Psoas muscle (tissue), 8 donors: ENCODE measurements around the gene RNASE3. TPM values are rescaled to one million over a fixed set of nuclear protein-coding genes. Genes with fewer than 3 reads are reported as not detected.

ENCODE experiments used
- ATAC-seq, 4 donors: fragments of 200-7000 bp; cut with Tn5 transposase; one replicate each; pipeline ENCODE4 v1.9.1; 2020; ENCODE audit warnings: moderate library complexity in 3 of 4, mild to moderate bottlenecking in 2 of 4
- DNase-seq, 2 donors: peaks; one replicate each; pipeline ENCODE4 v3.0.0-alpha.2; 2020
- H3K27ac ChIP-seq: fragments of 200-600 bp; one replicate; pipeline ENCODE4 v1.8.0; 2022
- H3K27me3 ChIP-seq, 3 donors: fragments of 200-600 bp in 1 of 3; one replicate each; pipeline versions ENCODE4 v1.6.1 to v1.8.0; 2013 to 2022; ENCODE audit warnings: low read length in 2 of 3, mild to moderate bottlenecking in 2 of 3, moderate library complexity in 1 of 3; ENCODE audit not compliant: insufficient read depth in 3 of 3
- H3K36me3 ChIP-seq, 2 donors: fragments of 200-600 bp in 1 of 2; one replicate each; pipeline versions ENCODE4 v1.6.1 to v1.8.0; 2013 to 2022; ENCODE audit warnings: low read depth in 1 of 2, mild to moderate bottlenecking in 1 of 2, moderate library complexity in 1 of 2; ENCODE audit not compliant: insufficient read depth in 1 of 2
- H3K4me1 ChIP-seq: fragments of 200-600 bp; one replicate; pipeline ENCODE4 v1.8.0; 2022
- H3K4me3 ChIP-seq: fragments of 200-600 bp; one replicate; pipeline ENCODE4 v1.8.0; 2022; ENCODE audit warnings: mild to moderate bottlenecking
- H3K9me3 ChIP-seq: fragments of 200-600 bp; one replicate; pipeline ENCODE4 v1.8.0; 2022
- WGBS, 3 donors: extraction: QIAGEN DNeasy Blood & Tissue Kit; methylation state at CpG; one replicate each; pipeline versions ENCODE4 v1.1.6 to v1.1.7; 2013; 5-methylcytosine and 5-hydroxymethylcytosine counted together
- intact Hi-C, 2 donors: fragments of 100-400 bp; cut with DNase I; formaldehyde crosslinking; loops; one replicate each; pipeline versions ENCODE4 v1.11.0 to v1.14.2; 2022
- polyA plus RNA-seq, 3 donors: library from polyadenylated mRNA; stranded (reverse); fragments of 200-250 nt; gene quantifications; one replicate each; pipeline ENCODE4 v1.2.3, GENCODE V29; 2013
- total RNA-seq, 4 donors: library from RNA; stranded (reverse); fragmentation: NEBNext Ultra II Directional in 2 of 4; extraction: Animal tissue kit (Norgen Biotek cat#: 25700) in 2 of 4; gene quantifications; one replicate each; pipeline versions ENCODE4 v1.2.1 to v1.2.4, GENCODE V29; 2021 to 2023
- TF ChIP-seq, protein P1 (sequence below): fragments of 200-600 bp; IDR thresholded peaks from one replicate; pipeline ENCODE4 v1.8.0; 2022; ENCODE audit warnings: antibody characterized with exemption
- donor health status: healthy with polysubstance abuse.
- donor health status: DM: no; HTN: no; CAD: no; lungs with moderate emphysema.
- donor health status: Bipolar disorder and iron deficiency.
- donor health status: healthy.
- donor health status: DM: yes; HTN: yes; CAD: no.
- donor health status: DM: no; HTN: no; CAD: no.
- donor health status: DM: no; HTN: no; CAD: no.
- donor health status: DM: yes; HTN: yes; CAD: no.

The RNASE3 gene
- total and polyA plus RNA-seq, 7 donors: 0.05 to 0.51 TPM; not detected in 5

DNA sequence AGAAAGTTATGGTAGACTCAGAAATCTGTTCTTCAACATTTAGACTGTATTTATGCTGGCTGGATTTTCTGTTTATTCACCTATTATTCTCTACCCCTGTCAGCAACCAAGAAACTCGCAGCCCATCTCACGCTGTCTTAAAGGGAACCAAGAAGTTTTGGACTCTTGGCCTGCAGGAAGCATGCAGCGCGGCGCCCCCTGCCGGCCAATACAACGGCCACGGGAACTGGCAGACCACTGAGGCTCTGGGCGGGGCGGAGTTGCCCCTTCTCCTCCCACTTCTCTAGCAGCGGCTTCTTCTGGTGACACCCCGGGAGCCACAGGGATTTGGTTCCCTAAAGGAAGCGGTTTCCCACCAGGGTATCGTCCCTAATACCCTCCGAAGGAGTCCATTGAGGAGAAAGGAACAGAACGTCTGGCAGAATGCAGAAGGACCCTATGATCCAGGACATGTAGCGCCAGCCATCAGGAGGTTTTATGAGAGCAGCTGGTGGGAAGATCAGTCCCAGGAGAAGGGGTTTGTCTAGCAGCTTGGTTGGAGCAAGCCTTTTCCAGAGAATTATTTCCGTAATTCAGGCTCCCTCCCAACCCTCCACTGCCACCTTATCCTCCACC is 43.1 kb downstream of the RNASE3 start:
- no peaks in the 10 kb centered on the region for H3K4me1 ChIP-seq
- H3K36me3 ChIP-seq: no peaks in the 10 kb centered on the region
- no peaks in the 10 kb centered on the region for H3K9me3 ChIP-seq
- peaks cover 0 to 4% (median 3%) of the 10 kb centered on the region in 3 donors for H3K27me3 ChIP-seq
- H3K4me3 ChIP-seq: no peak overlapping the region
- 16 to 24% (median 24%) methylated on average over 17 to 18 of the region's 18 CpGs for WGBS, 3 donors
- ATAC-seq (no peak), DNase-seq (peak; percentile 16 to 53)
- TF ChIP-seq, protein P1, sequence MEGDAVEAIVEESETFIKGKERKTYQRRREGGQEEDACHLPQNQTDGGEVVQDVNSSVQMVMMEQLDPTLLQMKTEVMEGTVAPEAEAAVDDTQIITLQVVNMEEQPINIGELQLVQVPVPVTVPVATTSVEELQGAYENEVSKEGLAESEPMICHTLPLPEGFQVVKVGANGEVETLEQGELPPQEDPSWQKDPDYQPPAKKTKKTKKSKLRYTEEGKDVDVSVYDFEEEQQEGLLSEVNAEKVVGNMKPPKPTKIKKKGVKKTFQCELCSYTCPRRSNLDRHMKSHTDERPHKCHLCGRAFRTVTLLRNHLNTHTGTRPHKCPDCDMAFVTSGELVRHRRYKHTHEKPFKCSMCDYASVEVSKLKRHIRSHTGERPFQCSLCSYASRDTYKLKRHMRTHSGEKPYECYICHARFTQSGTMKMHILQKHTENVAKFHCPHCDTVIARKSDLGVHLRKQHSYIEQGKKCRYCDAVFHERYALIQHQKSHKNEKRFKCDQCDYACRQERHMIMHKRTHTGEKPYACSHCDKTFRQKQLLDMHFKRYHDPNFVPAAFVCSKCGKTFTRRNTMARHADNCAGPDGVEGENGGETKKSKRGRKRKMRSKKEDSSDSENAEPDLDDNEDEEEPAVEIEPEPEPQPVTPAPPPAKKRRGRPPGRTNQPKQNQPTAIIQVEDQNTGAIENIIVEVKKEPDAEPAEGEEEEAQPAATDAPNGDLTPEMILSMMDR: peak; percentile 8
- intact Hi-C loops: no loop called here
- H3K27ac ChIP-seq: no peak overlapping the region

DNA sequence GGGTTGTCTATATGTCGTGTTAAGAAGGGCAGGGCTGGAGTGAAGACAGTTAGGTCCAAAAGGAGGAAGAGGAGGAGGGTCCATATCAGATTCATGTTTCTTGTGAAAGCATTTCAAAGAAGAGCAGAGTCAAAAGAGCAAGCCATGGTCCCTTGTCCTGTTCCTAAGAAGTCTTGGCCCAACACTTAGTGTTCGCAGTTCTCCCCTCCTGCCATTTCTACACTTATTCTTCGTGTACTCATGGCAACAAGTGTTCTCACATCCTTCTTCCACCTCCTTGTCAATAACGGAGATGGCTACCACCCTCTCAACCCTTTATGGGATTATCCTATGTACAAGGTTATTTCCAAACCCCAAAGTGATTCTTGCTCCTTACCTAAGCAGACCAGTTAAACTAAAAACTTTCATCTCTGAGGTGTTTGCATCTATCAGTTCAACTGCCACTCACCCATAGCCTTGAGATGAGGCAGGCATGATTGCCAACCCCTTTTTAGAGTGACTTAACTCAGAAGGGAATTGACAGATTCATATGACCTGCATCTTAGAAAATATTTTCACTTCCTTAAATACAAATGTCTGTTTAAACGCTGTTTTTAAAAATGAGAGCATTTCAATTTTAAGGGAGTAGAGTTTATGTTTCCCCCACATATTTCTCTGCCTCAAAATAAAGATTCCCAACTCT is 44.3 kb downstream of the RNASE3 start:
- 79 to 83% (median 81%) methylated on average over 5 of the region's 5 CpGs for WGBS, 3 donors
- intact Hi-C loops: no loop called here
- TF ChIP-seq, protein P1: no peak
- peaks cover 0 to 4% (median 3%) of the 10 kb centered on the region in 3 donors for H3K27me3 ChIP-seq
- no peaks in the 10 kb centered on the region for H3K9me3 ChIP-seq
- ATAC-seq (no peak), DNase-seq (no peak)
- no peak overlapping the region for H3K27ac ChIP-seq
- no peaks in the 10 kb centered on the region for H3K4me1 ChIP-seq
- H3K4me3 ChIP-seq: no peak overlapping the region
- H3K36me3 ChIP-seq: no peaks in the 10 kb centered on the region

Other genes starting within 250 kb of the RNASE3 start
- not detected for gene OR6S1, start 249.7 kb upstream of the RNASE3 start, total RNA-seq
- gene OR6S1, start 249.7 kb upstream of the RNASE3 start, polyA plus RNA-seq: not detected
- gene RNASE4, start 206.8 kb upstream of the RNASE3 start, total RNA-seq: 10 to 100 TPM in 1 of 4 donors, 1 to 10 TPM in 2, under 1 TPM in 1; 0.77 to 11.1 (median 4.2) TPM
- gene RNASE4, start 206.8 kb upstream of the RNASE3 start, polyA plus RNA-seq: 10 to 100 TPM in 1 of 3 donors, 1 to 10 TPM in 2; 7.6 to 10.7 (median 8.6) TPM
- 1 to 10 TPM; 1.3 to 6.5 (median 1.8) TPM for gene ANG, start 202.6 kb upstream of the RNASE3 start, total RNA-seq
- 1 to 10 TPM; 3.5 to 4.8 (median 3.5) TPM for gene ANG, start 202.6 kb upstream of the RNASE3 start, polyA plus RNA-seq
- not detected for gene EDDM3A, start 145.5 kb upstream of the RNASE3 start, total RNA-seq
- under 1 TPM in 1 of 3 donors, not detected in 2; 0.03 TPM for gene EDDM3A, start 145.5 kb upstream of the RNASE3 start, polyA plus RNA-seq
- not detected for gene EDDM3B, start 123.0 kb upstream of the RNASE3 start, total RNA-seq
- gene EDDM3B, start 123.0 kb upstream of the RNASE3 start, polyA plus RNA-seq: not detected
- gene RNASE6, start 110.1 kb upstream of the RNASE3 start, total RNA-seq: 1 to 10 TPM; 1.5 to 4.3 (median 2.4) TPM
- gene RNASE6, start 110.1 kb upstream of the RNASE3 start, polyA plus RNA-seq: 1 to 10 TPM; 1.1 to 3.1 (median 1.2) TPM
- 100 to 1,000 TPM in 2 of 4 donors, 10 to 100 TPM in 2; 94.4 to 192 (median 139) TPM for gene RNASE1, start 88.5 kb upstream of the RNASE3 start, total RNA-seq
- 100 to 1,000 TPM in 2 of 3 donors, 10 to 100 TPM in 1; 80.2 to 117 (median 111) TPM for gene RNASE1, start 88.5 kb upstream of the RNASE3 start, polyA plus RNA-seq
- gene RNASE2, start 64.1 kb downstream of the RNASE3 start, total RNA-seq: 1 to 10 TPM in 1 of 4 donors, under 1 TPM in 2, not detected in 1; 0.78 to 1.1 (median 0.90) TPM
- 1 to 10 TPM in 2 of 3 donors, under 1 TPM in 1; 0.38 to 1.8 (median 1.1) TPM for gene RNASE2, start 64.1 kb downstream of the RNASE3 start, polyA plus RNA-seq
- gene METTL17, start 98.6 kb downstream of the RNASE3 start, total RNA-seq: 10 to 100 TPM; 24.6 to 38.0 (median 29.3) TPM
- 10 to 100 TPM; 38.6 to 55.7 (median 50.7) TPM for gene METTL17, start 98.6 kb downstream of the RNASE3 start, polyA plus RNA-seq
- gene SLC39A2, start 107.9 kb downstream of the RNASE3 start, total RNA-seq: not detected
- gene SLC39A2, start 107.9 kb downstream of the RNASE3 start, polyA plus RNA-seq: under 1 TPM in 1 of 3 donors, not detected in 2; 0.04 TPM
- gene NDRG2, start 133.7 kb downstream of the RNASE3 start, total RNA-seq: 100 to 1,000 TPM; 552 to 931 (median 770) TPM
- 1,000 to 10,000 TPM in 1 of 3 donors, 100 to 1,000 TPM in 2; 328 to 2,087 (median 762) TPM for gene NDRG2, start 133.7 kb downstream of the RNASE3 start, polyA plus RNA-seq
- 1 to 10 TPM in 3 of 4 donors, under 1 TPM in 1; 0.90 to 3.2 (median 2.5) TPM for gene TPPP2, start 138.8 kb downstream of the RNASE3 start, total RNA-seq
- 1 to 10 TPM in 2 of 3 donors, not detected in 1; 1.3 to 2.0 TPM for gene TPPP2, start 138.8 kb downstream of the RNASE3 start, polyA plus RNA-seq
- not detected for gene RNASE13, start 143.4 kb downstream of the RNASE3 start, total RNA-seq
- under 1 TPM in 1 of 3 donors, not detected in 2; 0.05 TPM for gene RNASE13, start 143.4 kb downstream of the RNASE3 start, polyA plus RNA-seq
- gene RNASE7, start 151.0 kb downstream of the RNASE3 start, total RNA-seq: under 1 TPM; 0.15 to 0.43 (median 0.28) TPM
- gene RNASE7, start 151.0 kb downstream of the RNASE3 start, polyA plus RNA-seq: 1 to 10 TPM in 1 of 3 donors, under 1 TPM in 1, not detected in 1; 0.73 to 1.9 TPM
- not detected for gene RNASE8, start 166.4 kb downstream of the RNASE3 start, total RNA-seq
- not detected for gene RNASE8, start 166.4 kb downstream of the RNASE3 start, polyA plus RNA-seq
- 10 to 100 TPM in 3 of 4 donors, 1 to 10 TPM in 1; 9.8 to 18.7 (median 12.6) TPM for gene ARHGEF40, start 178.9 kb downstream of the RNASE3 start, total RNA-seq
- 10 to 100 TPM in 1 of 3 donors, 1 to 10 TPM in 2; 6.8 to 10.1 (median 7.3) TPM for gene ARHGEF40, start 178.9 kb downstream of the RNASE3 start, polyA plus RNA-seq
- 10 to 100 TPM; 13.9 to 28.5 (median 22.9) TPM for gene ZNF219, start 207.3 kb downstream of the RNASE3 start, total RNA-seq
- 10 to 100 TPM; 32.2 to 38.1 (median 35.4) TPM for gene ZNF219, start 207.3 kb downstream of the RNASE3 start, polyA plus RNA-seq
- gene TMEM253, start 209.7 kb downstream of the RNASE3 start, total RNA-seq: under 1 TPM in 2 of 4 donors, not detected in 2; 0.17 TPM
- under 1 TPM; 0.10 to 0.29 (median 0.27) TPM for gene TMEM253, start 209.7 kb downstream of the RNASE3 start, polyA plus RNA-seq